ENCODE results near the gene DYNC1I1.

- TF ChIP-seq CTCF (IDR thresholded peaks at IDR 0.05) (no peak), POLR2A (IDR thresholded peaks at IDR 0.05) (no peak)
These were observed 87.1 kb downstream of the DYNC1I1 start for GRCh38 chr7:95859429-95859828.
